H9 (cell line): Measurements from ENCODE around the gene WNT2. TPM values are rescaled to one million over a fixed set of nuclear protein-coding genes. Genes with fewer than 3 reads are reported as not detected.

ENCODE experiments used
- DNase-seq: peaks from one replicate; pipeline ENCODE4 v3.0.0-alpha.2; 2017
- H2AFZ ChIP-seq: one replicate; pipeline ENCODE4 v1.6.1; 2013; ENCODE audit warnings: mild to moderate bottlenecking, low read length, control low read depth, moderate library complexity
- H2AK5ac ChIP-seq: 2 replicates; pipeline ENCODE4 v1.6.1; 2013; ENCODE audit warnings: low read length, control low read depth, mixed read lengths; ENCODE audit not compliant: insufficient read length
- H2BK120ac ChIP-seq: one replicate; pipeline ENCODE4 v1.6.1; 2013; ENCODE audit warnings: low read depth, mild to moderate bottlenecking, low read length, control low read depth, inconsistent platforms; ENCODE audit not compliant: poor library complexity, severe bottlenecking
- H2BK12ac ChIP-seq: 2 replicates; pipeline ENCODE4 v1.6.1; 2013; ENCODE audit warnings: low read length, control low read depth, mixed read lengths, low read depth; ENCODE audit not compliant: insufficient read length
- H2BK15ac ChIP-seq: 2 replicates; pipeline ENCODE4 v1.6.1; 2013; ENCODE audit warnings: low read depth, low read length, control low read depth
- H2BK20ac ChIP-seq: one replicate; pipeline ENCODE4 v1.6.1; 2013; ENCODE audit warnings: low read depth, mild to moderate bottlenecking, low read length, control low read depth, inconsistent platforms; ENCODE audit not compliant: poor library complexity, severe bottlenecking
- H2BK5ac ChIP-seq: 2 replicates; pipeline ENCODE4 v1.6.1; 2013; ENCODE audit warnings: low read length, control low read depth, mixed read lengths; ENCODE audit not compliant: insufficient read length
- H3K14ac ChIP-seq: 2 replicates; pipeline ENCODE4 v1.6.1; 2013; ENCODE audit warnings: low read length, control low read depth; ENCODE audit not compliant: insufficient read depth
- H3K18ac ChIP-seq: 2 replicates; pipeline ENCODE4 v1.6.1; 2013; ENCODE audit warnings: low read depth, mild to moderate bottlenecking, mixed read lengths, low read length, control low read depth; ENCODE audit not compliant: insufficient read length
- H3K23ac ChIP-seq: 2 replicates; pipeline ENCODE4 v1.6.1; 2013; ENCODE audit warnings: low read length, control low read depth, mixed read lengths, low read depth; ENCODE audit not compliant: insufficient read length
- H3K23me2 ChIP-seq: 2 replicates; pipeline ENCODE4 v1.6.1; 2013; ENCODE audit warnings: low read depth, mild to moderate bottlenecking, mixed read lengths, low read length, control low read depth; ENCODE audit not compliant: insufficient read length, poor library complexity, severe bottlenecking
- H3K27ac ChIP-seq: 2 replicates; pipeline ENCODE4 v1.5.1; 2013; ENCODE audit warnings: low read length, control low read depth, mixed read lengths, low read depth; ENCODE audit not compliant: insufficient read length
- H3K27me3 ChIP-seq: 2 replicates; pipeline ENCODE4 v1.6.1; 2013; ENCODE audit warnings: low read length, control low read depth, inconsistent platforms; ENCODE audit not compliant: insufficient read depth
- H3K4ac ChIP-seq: 2 replicates; pipeline ENCODE4 v1.6.1; 2013; ENCODE audit warnings: low read depth, mild to moderate bottlenecking, control low read depth, inconsistent platforms, low read length, moderate library complexity
- H3K4me1 ChIP-seq: 2 replicates; pipeline ENCODE4 v1.6.1; 2013; ENCODE audit warnings: low read length, control low read depth, inconsistent platforms; ENCODE audit not compliant: insufficient read depth
- H3K4me2 ChIP-seq: 2 replicates; pipeline ENCODE4 v1.6.1; 2013; ENCODE audit warnings: low read length, control low read depth, mixed read lengths; ENCODE audit not compliant: insufficient read length, insufficient read depth
- H3K56ac ChIP-seq: 2 replicates; pipeline ENCODE4 v1.6.1; 2013; ENCODE audit warnings: low read depth, mild to moderate bottlenecking, mixed read lengths, low read length, control low read depth; ENCODE audit not compliant: insufficient read length
- H3K79me1 ChIP-seq: 2 replicates; pipeline ENCODE4 v1.6.1; 2013; ENCODE audit warnings: low read depth, mild to moderate bottlenecking, moderate library complexity, low read length, control low read depth, inconsistent platforms; ENCODE audit not compliant: insufficient read depth, poor library complexity, severe bottlenecking
- H3K79me2 ChIP-seq: 2 replicates; pipeline ENCODE4 v1.6.1; 2013; ENCODE audit warnings: low read length, control low read depth, inconsistent platforms; ENCODE audit not compliant: insufficient read depth
- H3K9ac ChIP-seq: 2 replicates; pipeline ENCODE4 v1.6.1; 2013; ENCODE audit warnings: low read length, control low read depth, mixed read lengths; ENCODE audit not compliant: insufficient read length; ENCODE audit errors: extremely low read depth
- H3K9me3 ChIP-seq: one replicate; pipeline ENCODE4 v1.6.1; 2013; ENCODE audit warnings: low read depth, low read length, inconsistent platforms; ENCODE audit not compliant: control insufficient read depth
- H3T11ph ChIP-seq: one replicate; pipeline ENCODE4 v1.6.1; 2013; ENCODE audit warnings: mild to moderate bottlenecking, low read length, control low read depth, inconsistent platforms
- H4K20me1 ChIP-seq: one replicate; pipeline ENCODE4 v1.6.1; 2013; ENCODE audit not compliant: control insufficient read depth, insufficient read length, insufficient read depth
- H4K5ac ChIP-seq: 2 replicates; pipeline ENCODE4 v1.6.1; 2013; ENCODE audit warnings: low read depth, mild to moderate bottlenecking, mixed read lengths, low read length, control low read depth; ENCODE audit not compliant: insufficient read length
- H4K8ac ChIP-seq: replicated peaks from 2 replicates; pipeline ENCODE4 v1.6.1; 2013; ENCODE audit warnings: low read length, control low read depth, mixed read lengths, low read depth; ENCODE audit not compliant: insufficient read length
- H4K91ac ChIP-seq: 2 replicates; pipeline ENCODE4 v1.6.1; 2013; ENCODE audit warnings: low read depth, mild to moderate bottlenecking, moderate library complexity, mixed read lengths, low read length, control low read depth; ENCODE audit not compliant: insufficient read length
- H3K27ac Mint-ChIP-seq, 3 experiments: 2 replicates in 2 of 3; 3 replicates in 1 of 3; pipeline ENCODE4 v1.8.0; 2020 to 2021; ENCODE audit warnings: mixed read lengths in 3 of 3, mild to moderate bottlenecking in 1 of 3, moderate library complexity in 1 of 3
- H3K27me3 Mint-ChIP-seq: 2 replicates; pipeline ENCODE4 v1.8.0; 2021; ENCODE audit warnings: low read depth, mild to moderate bottlenecking, moderate library complexity, mixed read lengths
- H3K36me3 Mint-ChIP-seq, 3 experiments: 2 replicates in 2 of 3; 3 replicates in 1 of 3; pipeline ENCODE4 v1.8.0; 2020 to 2021; ENCODE audit warnings: low read depth in 3 of 3, mixed read lengths in 3 of 3; ENCODE audit not compliant: insufficient read depth in 1 of 3
- H3K4me1 Mint-ChIP-seq, 2 experiments: 2 replicates each; pipeline ENCODE4 v1.8.0; 2020; ENCODE audit warnings: mixed read lengths in 2 of 2
- H3K4me3 Mint-ChIP-seq, 2 experiments: 2 replicates in 1 of 2; 3 replicates in 1 of 2; pipeline ENCODE4 v1.8.0; 2020 to 2021; ENCODE audit warnings: mild to moderate bottlenecking in 2 of 2, mixed read lengths in 2 of 2, moderate library complexity in 1 of 2
- H3K9me3 Mint-ChIP-seq, 2 experiments: 2 replicates in 1 of 2; 3 replicates in 1 of 2; pipeline ENCODE4 v1.8.0; 2020; ENCODE audit warnings: mild to moderate bottlenecking in 2 of 2, mixed read lengths in 2 of 2, moderate library complexity in 1 of 2
- CTCF ChIP-seq: fragments of 200-600 bp; sonication (generic); conservative IDR thresholded peaks from 3 replicates; pipeline ENCODE4 v1.8.0; 2021; ENCODE audit warnings: antibody characterized with exemption, mild to moderate bottlenecking
- WGBS: extraction: QIAGEN DNeasy Blood & Tissue Kit; methylation state at CpG from one replicate; pipeline ENCODE4 v1.1.7; 2013; ENCODE audit warnings: missing lambda C conversion rate, low lambda C conversion rate, mixed read lengths; ENCODE audit not compliant: insufficient read length; ENCODE audit errors: extremely low coverage; 5-methylcytosine and 5-hydroxymethylcytosine counted together
- total RNA-seq: library from RNA; stranded (reverse); gene quantifications from 2 replicates; pipeline ENCODE4 v1.2.1, GENCODE V29; 2021

The WNT2 gene
- total RNA-seq, 1 experiment from 2014 or later = not detected

DNA sequence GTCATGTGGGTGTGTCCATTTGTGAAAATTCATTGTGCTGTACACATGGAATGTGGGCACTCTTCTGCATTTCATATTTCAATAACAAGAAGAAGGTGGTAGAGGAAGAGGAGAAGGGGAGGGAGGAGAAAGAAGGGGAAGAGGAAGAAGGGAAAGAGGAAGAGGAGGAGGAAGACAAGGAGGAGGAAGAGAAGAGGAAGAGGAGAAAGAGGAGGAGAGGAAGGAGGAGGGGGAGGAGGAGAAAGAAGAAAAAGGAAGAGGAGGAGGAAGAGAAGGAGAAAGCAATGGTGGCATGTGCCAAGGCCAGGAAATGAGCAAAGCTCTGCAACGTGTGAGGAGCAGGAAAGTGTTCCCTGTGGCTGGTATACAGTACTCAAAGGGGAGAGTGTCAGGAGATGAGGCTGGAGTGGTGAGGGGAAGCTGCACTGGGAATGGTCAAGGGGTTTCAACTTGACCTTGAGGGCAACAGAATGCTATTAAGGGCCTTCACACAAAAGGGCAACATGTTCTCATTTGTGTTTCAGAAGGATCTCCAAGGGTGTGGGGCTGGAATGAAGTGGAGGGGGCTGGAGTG, 40.5 kb downstream of the WNT2 start:
- DNase-seq = no peak
- no CpG with 5 or more reads among the region's 1 CpG for whole genome bisulfite sequencing
- Histone ChIP-seq H3K4me2 (no peak overlapping the region), H3K23ac (no peak overlapping the region), H4K8ac (no peak overlapping the region), H3K18ac (no peak overlapping the region), H2BK12ac (no peak overlapping the region), H3T11ph (no peak overlapping the region), H2BK20ac (no peak overlapping the region), H4K91ac (no peak overlapping the region), H3K79me1 (no peaks in the 10 kb centered on the region), H2AFZ (no peak overlapping the region), H3K9ac (no peak overlapping the region), H4K20me1 (no peaks in the 10 kb centered on the region), H3K9me3 (no peaks in the 10 kb centered on the region), H2BK5ac (no peak overlapping the region), H3K14ac (no peak overlapping the region), H3K27ac (no peak overlapping the region), H4K5ac (no peak overlapping the region), H3K23me2 (no peaks in the 10 kb centered on the region), H2BK15ac (no peak overlapping the region), H3K4ac (no peak overlapping the region), H2BK120ac (no peak overlapping the region), H3K56ac (no peak overlapping the region), H3K27me3 (no peaks in the 10 kb centered on the region), H2AK5ac (no peak overlapping the region), H3K79me2 (no peaks in the 10 kb centered on the region), H3K4me1 (no peaks in the 10 kb centered on the region)
- Mint-ChIP-seq H3K27me3 (no peaks in the 10 kb centered on the region; the same call in none of the 2 replicates), H3K4me3 (no peak overlapping the region), H3K27ac (no peak overlapping the region), H3K9me3 (no peaks in the 10 kb centered on the region), H3K36me3 (no peaks in the 10 kb centered on the region), H3K4me1 (no peaks in the 10 kb centered on the region)
- TF ChIP-seq CTCF = no peak
